ENCODE measurements around the gene KRT84. TPM values are rescaled to one million over a fixed set of nuclear protein-coding genes. Genes with fewer than 3 reads are reported as not detected.

The KRT84 gene
- total RNA-seq, 4 donors from 2014 or later: not detected

DNA sequence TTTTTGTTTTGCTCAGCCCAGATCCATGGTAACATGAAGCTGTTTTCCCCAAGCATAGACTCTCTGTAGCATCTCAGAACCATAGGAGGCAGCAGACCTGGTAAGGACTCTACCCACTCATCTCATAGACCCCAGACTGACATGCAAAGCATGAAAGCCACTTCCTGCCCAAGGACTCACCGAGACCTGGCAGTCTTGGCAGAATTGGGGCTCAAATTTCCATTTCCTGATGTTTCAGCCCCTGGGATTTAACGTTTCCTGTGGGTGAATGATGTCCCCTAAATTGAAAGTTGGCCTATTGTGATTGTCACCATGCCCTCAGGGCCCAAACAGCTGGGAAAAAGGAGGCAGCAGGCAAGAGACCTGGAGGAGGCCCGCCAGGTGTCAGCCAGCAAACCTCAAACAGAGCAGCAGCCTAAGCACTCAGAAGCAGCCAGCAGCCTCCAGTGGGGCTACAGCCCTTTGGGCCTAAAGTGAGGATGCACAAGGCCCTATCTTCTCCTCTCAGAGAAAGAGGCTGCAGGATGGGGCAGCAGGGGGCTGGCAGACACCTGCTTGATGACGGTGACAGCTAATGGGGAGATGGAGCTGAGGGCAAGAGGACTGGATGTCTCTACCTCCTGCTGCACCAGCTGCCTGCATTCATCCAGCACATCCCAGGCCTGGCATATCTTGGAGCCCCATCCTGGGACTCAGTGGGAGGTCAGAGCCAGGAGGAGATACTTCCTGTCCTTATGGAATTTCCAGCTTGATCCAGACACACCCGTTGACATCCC, 26.7 kb downstream of the KRT84 start:
- 71 to 89% methylated on average over 5 of the region's 5 CpGs for WGBS, 2 donors
- H3K27me3 ChIP-seq: no peaks in the 10 kb centered on the region
- no peak overlapping the region for H3K4me3 ChIP-seq (replicated peaks in 1 of 3)
- DNase-seq: no peak
- TF ChIP-seq POLR2A (IDR thresholded peaks at IDR 0.05): no peak
- TF ChIP-seq, protein P1, sequence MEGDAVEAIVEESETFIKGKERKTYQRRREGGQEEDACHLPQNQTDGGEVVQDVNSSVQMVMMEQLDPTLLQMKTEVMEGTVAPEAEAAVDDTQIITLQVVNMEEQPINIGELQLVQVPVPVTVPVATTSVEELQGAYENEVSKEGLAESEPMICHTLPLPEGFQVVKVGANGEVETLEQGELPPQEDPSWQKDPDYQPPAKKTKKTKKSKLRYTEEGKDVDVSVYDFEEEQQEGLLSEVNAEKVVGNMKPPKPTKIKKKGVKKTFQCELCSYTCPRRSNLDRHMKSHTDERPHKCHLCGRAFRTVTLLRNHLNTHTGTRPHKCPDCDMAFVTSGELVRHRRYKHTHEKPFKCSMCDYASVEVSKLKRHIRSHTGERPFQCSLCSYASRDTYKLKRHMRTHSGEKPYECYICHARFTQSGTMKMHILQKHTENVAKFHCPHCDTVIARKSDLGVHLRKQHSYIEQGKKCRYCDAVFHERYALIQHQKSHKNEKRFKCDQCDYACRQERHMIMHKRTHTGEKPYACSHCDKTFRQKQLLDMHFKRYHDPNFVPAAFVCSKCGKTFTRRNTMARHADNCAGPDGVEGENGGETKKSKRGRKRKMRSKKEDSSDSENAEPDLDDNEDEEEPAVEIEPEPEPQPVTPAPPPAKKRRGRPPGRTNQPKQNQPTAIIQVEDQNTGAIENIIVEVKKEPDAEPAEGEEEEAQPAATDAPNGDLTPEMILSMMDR (IDR thresholded peaks at IDR 0.05): no peak
- intact Hi-C loops (cut with DNase I): no loop called here
- no peaks in the 10 kb centered on the region for H3K9me3 ChIP-seq
- H3K27ac ChIP-seq: no peak overlapping the region
- H3K36me3 ChIP-seq: no peaks in the 10 kb centered on the region
- H3K4me1 ChIP-seq: peaks cover 3 to 16% of the 10 kb centered on the region in 2 donors

DNA sequence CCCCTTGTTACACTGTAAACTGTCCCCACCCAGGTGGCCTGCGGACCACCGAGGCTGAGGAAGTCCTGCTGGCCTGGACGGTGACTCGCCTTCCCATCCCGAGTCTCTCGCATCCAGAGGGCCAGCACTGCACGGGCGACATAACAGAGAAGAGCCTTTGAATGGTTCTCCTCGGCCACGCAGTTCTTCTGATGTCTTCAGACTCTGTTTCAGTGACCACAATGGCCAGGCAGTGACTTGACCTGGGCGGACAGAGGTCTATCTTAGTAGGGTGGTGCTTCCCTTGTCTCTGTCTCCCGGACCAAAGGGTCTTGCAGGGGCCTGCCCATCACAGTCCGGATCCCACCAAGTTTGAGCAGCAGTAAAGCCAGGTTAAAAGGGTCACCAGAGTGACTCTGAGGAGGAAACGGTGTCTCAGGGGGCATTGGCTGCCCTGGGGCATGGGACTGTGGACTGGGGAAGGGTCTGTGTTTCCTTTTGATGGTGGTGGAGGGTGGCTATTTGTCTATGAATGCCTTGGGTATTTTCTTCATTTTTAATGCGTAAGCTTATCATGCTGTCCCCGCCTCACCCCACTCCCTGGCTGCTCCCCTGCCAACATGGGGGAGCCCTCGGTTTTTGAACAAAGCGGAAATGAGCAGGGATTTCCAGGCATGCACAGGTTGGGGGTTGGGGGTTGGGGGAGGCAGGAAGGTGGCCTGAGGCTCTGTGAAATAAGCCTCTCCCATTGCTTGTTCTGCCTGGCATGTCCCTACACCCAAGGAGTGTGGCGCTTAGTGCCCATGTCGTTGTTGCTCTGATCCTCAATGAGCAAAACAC, 28.5 kb downstream of the KRT84 start:
- H3K4me1 ChIP-seq: peaks cover 16 to 29% of the 10 kb centered on the region in 2 donors
- H3K9me3 ChIP-seq: no peaks in the 10 kb centered on the region
- TF ChIP-seq POLR2A (IDR thresholded peaks at IDR 0.05): no peak
- TF ChIP-seq, protein P1 (IDR thresholded peaks at IDR 0.05): no peak
- DNase-seq: no peak
- intact Hi-C loops (cut with DNase I): no loop called here
- H3K4me3 ChIP-seq (replicated peaks in 1 of 3): no peak overlapping the region
- H3K27me3 ChIP-seq: no peaks in the 10 kb centered on the region
- no peak overlapping the region for H3K27ac ChIP-seq
- WGBS, 2 donors: 84 to 88% methylated on average over 14 to 17 of the region's 20 CpGs
- H3K36me3 ChIP-seq: no peaks in the 10 kb centered on the region

DNA sequence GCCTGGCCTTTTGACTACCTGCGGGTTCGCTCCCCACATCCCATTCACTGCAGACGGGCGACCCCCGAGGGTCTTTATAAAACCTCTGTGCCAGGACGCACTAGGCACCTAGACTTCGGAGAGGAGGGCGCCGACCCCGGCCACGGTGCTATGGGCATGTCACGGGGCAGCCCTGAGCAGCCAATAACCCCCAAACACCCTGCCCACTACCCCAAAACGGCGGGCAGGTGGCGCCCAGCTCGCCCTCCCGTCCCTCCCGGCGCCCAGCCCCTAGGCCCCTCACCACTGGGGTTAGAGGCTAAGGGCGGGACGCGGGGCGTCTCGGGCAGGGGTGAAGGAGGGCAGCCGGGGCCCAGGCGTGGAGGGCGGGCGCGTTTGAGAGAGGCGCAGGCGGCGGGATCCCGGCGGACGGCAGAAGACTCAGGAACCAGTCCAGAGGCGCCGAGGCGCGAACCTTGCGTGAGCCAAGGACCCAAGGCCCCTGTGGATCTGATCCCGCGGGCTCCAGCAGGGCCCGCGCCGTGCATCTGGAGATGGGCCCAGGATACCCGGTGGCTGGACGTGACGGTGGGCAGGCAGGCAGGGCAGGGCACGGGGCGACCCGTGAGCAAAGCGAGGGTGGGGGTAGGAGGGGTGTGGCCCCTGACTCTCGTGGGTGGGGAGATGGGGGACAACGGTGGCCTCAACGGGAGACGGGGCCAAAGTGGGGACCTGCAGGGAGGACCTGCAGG, 29.3 kb downstream of the KRT84 start:
- 92% methylated on average over 22 to 39 of the region's 56 CpGs for WGBS, 2 donors
- TF ChIP-seq POLR2A (IDR thresholded peaks at IDR 0.05): no peak
- TF ChIP-seq, protein P1 (IDR thresholded peaks at IDR 0.05): no peak

DNA sequence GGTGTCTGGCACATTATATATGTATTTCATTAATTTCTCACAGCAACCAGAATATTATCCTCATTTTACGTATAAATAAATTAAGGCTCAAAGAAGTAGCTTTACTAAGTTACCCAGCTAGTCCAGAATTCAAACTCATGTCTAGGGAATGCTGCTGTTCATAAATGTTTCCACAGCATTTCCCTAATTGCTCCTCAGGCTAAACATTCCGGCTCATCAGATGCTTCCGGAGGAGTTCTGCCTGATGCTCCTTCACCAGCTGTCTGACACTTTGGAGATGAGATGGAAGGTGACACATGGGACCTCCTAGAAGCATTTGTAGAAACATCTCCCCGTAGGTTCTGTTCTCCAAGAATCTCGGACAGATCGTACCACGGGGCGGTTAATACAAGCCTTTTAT, 30.3 kb downstream of the KRT84 start:
- Histone ChIP-seq H3K4me3 (replicated peaks in 1 of 3) (no peak overlapping the region), H3K4me1 (peaks cover 33 to 38% of the 10 kb centered on the region in 2 donors), H3K36me3 (no peaks in the 10 kb centered on the region), H3K27me3 (no peaks in the 10 kb centered on the region), H3K9me3 (no peaks in the 10 kb centered on the region), H3K27ac (no peak overlapping the region)
- intact Hi-C loops (cut with DNase I): no loop called here
- DNase-seq: no peak
- WGBS, 2 donors: 95% methylated on average over 8 of the region's 8 CpGs
- TF ChIP-seq, protein P1 (IDR thresholded peaks at IDR 0.05): no peak
- no peak for TF ChIP-seq POLR2A (IDR thresholded peaks at IDR 0.05)

More for the DNA sequence above, 29.3 kb downstream of the KRT84 start:
- H3K27ac ChIP-seq: no peak overlapping the region
- peaks cover 24 to 37% of the 10 kb centered on the region in 2 donors for H3K4me1 ChIP-seq
- no peaks in the 10 kb centered on the region for H3K27me3 ChIP-seq
- no peaks in the 10 kb centered on the region for H3K9me3 ChIP-seq
- no peaks in the 10 kb centered on the region for H3K36me3 ChIP-seq
- intact Hi-C loops (cut with DNase I): no loop called here
- H3K4me3 ChIP-seq (replicated peaks in 1 of 3): no peak overlapping the region
- no peak for DNase-seq
